Mesendoderm (in vitro differentiated cells): ENCODE measurements around the gene LRIG1.

Experiments
- DNase-seq: peaks from one replicate; pipeline ENCODE4 v3.0.0; 2013
- H2AK5ac ChIP-seq: 2 replicates; pipeline ENCODE4 v1.6.1; 2013; ENCODE audit warnings: low read length, inconsistent platforms
- H2BK120ac ChIP-seq: 2 replicates; pipeline ENCODE4 v1.6.1; 2013; ENCODE audit warnings: low read depth, mild to moderate bottlenecking, low read length, moderate library complexity, mixed read lengths
- H2BK15ac ChIP-seq: replicated peaks from 2 replicates; pipeline ENCODE4 v1.6.1; 2013; ENCODE audit warnings: low read depth, mild to moderate bottlenecking, moderate library complexity
- H2BK5ac ChIP-seq: 2 replicates; pipeline ENCODE4 v1.6.1; 2013; ENCODE audit warnings: low read length, inconsistent platforms
- H3K18ac ChIP-seq: 2 replicates; pipeline ENCODE4 v1.6.1; 2013; ENCODE audit warnings: mild to moderate bottlenecking, low read length, mixed read lengths
- H3K23ac ChIP-seq: one replicate; pipeline ENCODE4 v1.6.1; 2013; ENCODE audit warnings: low read length
- H3K27ac ChIP-seq: 2 replicates; pipeline ENCODE4 v1.5.1; 2013; ENCODE audit warnings: low read depth, mild to moderate bottlenecking, inconsistent platforms, low read length, moderate library complexity
- H3K27me3 ChIP-seq: 2 replicates; pipeline ENCODE4 v1.6.1; 2013; ENCODE audit warnings: low read length, control low read depth, mild to moderate bottlenecking, inconsistent platforms; ENCODE audit not compliant: insufficient read depth, poor library complexity
- H3K36me3 ChIP-seq: 2 replicates; pipeline ENCODE4 v1.6.1; 2013; ENCODE audit warnings: low read length, inconsistent platforms; ENCODE audit not compliant: control insufficient read depth, insufficient read depth
- H3K4ac ChIP-seq: one replicate; pipeline ENCODE4 v1.6.1; 2013; ENCODE audit warnings: low read depth, mild to moderate bottlenecking, low read length, moderate library complexity
- H3K4me1 ChIP-seq: 2 replicates; pipeline ENCODE4 v1.6.1; 2013; ENCODE audit warnings: low read depth, low read length, inconsistent platforms; ENCODE audit not compliant: control insufficient read depth
- H3K4me2 ChIP-seq: 2 replicates; pipeline ENCODE4 v1.6.1; 2013; ENCODE audit warnings: low read length
- H3K4me3 ChIP-seq: 2 replicates; pipeline ENCODE4 v1.5.1; 2013; ENCODE audit warnings: mild to moderate bottlenecking, low read length
- H3K56ac ChIP-seq: one replicate; pipeline ENCODE4 v1.6.1; 2013; ENCODE audit warnings: low read length
- H3K79me1 ChIP-seq: 2 replicates; pipeline ENCODE4 v1.6.1; 2013; ENCODE audit warnings: low read length, inconsistent platforms
- H3K79me2 ChIP-seq: 2 replicates; pipeline ENCODE4 v1.6.1; 2013; ENCODE audit warnings: mild to moderate bottlenecking, low read length; ENCODE audit not compliant: control insufficient read depth, insufficient read depth
- H3K9ac ChIP-seq: 2 replicates; pipeline ENCODE4 v1.6.1; 2013; ENCODE audit warnings: low read length, inconsistent platforms
- H4K5ac ChIP-seq: one replicate; pipeline ENCODE4 v1.6.1; 2013; ENCODE audit warnings: low read length
- H4K8ac ChIP-seq: one replicate; pipeline ENCODE4 v1.6.1; 2013; ENCODE audit warnings: low read depth, mild to moderate bottlenecking, control low read depth, low read length, moderate library complexity
- WGBS: extraction: QIAGEN DNeasy Blood & Tissue Kit; methylation state at CpG from one replicate; pipeline ENCODE4 v1.1.7; 2013; ENCODE audit warnings: low lambda C conversion rate, missing lambda C conversion rate; ENCODE audit not compliant: insufficient coverage; ENCODE audit errors: extremely low coverage; 5-methylcytosine and 5-hydroxymethylcytosine counted together

The LRIG1 gene

DNA sequence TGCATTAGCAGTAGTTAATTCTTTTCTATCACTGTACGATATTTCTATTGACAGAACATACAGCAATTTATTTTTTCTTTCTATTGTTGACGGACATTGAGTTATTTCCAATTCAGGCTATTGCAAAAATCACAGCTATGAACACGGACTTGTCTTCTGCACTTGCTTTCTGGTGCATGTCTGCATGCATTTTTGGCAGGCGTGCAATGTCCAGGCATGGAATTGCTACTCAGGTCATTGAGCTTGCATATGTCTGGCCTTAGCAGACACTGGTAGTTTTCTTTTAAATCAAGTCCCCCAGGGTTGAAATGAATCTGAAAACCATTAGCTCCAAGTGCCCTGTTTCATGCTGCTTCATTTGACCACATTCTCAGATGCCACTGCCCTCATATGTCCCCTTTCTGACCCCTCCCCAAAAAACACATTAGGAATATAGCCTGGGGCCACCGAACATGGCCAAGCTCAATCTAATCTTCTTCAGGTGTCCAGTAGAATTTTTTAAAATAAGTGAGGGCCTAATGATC lies 72.8 kb downstream of the LRIG1 start:
- H4K8ac ChIP-seq = no peak overlapping the region
- H3K4me1 ChIP-seq = peaks cover 5% of the 10 kb centered on the region
- no peak overlapping the region for H3K56ac ChIP-seq
- H2BK5ac ChIP-seq = no peak overlapping the region
- WGBS = no CpG with 5 or more reads among the region's 5 CpGs
- H3K27me3 ChIP-seq = no peaks in the 10 kb centered on the region
- H3K4ac ChIP-seq = no peak overlapping the region
- H3K9ac ChIP-seq = no peak overlapping the region
- no peak overlapping the region for H3K27ac ChIP-seq
- no peak overlapping the region for H3K4me2 ChIP-seq
- DNase-seq = no peak
- peaks cover 29% of the 10 kb centered on the region for H3K79me1 ChIP-seq
- H2BK15ac ChIP-seq = no peak overlapping the region
- H2AK5ac ChIP-seq = no peak overlapping the region
- H3K4me3 ChIP-seq = no peak overlapping the region
- H3K23ac ChIP-seq = no peak overlapping the region
- no peak overlapping the region for H2BK120ac ChIP-seq
- H3K79me2 ChIP-seq = peaks cover 27% of the 10 kb centered on the region
- H4K5ac ChIP-seq = no peak overlapping the region
- H3K36me3 ChIP-seq = no peaks in the 10 kb centered on the region
- H3K18ac ChIP-seq = no peak overlapping the region

DNA sequence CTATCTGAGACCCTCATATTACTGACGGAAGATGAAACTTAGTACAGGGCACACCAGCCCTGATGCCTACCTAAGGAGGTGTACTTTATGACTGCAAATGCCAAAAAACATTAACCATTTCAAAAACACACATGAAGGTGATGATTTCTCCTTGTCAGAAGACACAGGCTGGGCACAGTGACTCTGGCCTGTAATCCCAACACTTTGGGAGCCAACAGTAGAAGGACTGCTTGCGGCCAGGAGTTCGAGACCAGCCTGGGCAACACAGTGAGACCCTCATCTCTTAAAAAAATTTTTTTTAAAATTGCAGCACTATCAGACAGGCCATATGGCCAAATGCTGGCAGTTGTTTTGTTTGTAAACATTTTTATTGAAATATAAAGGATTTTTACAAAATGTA lies 73.5 kb downstream of the LRIG1 start:
- Histone ChIP-seq H2AK5ac (no peak overlapping the region), H3K56ac (no peak overlapping the region), H2BK5ac (no peak overlapping the region), H3K18ac (no peak overlapping the region), H3K4me1 (peaks cover 5% of the 10 kb centered on the region), H3K4ac (no peak overlapping the region), H3K4me3 (no peak overlapping the region), H4K8ac (no peak overlapping the region), H3K4me2 (no peak overlapping the region), H3K9ac (no peak overlapping the region), H3K27me3 (no peaks in the 10 kb centered on the region), H3K79me2 (peaks cover 26% of the 10 kb centered on the region), H3K36me3 (no peaks in the 10 kb centered on the region), H2BK15ac (no peak overlapping the region), H4K5ac (no peak overlapping the region), H3K27ac (no peak overlapping the region), H3K23ac (no peak overlapping the region), H2BK120ac (no peak overlapping the region), H3K79me1 (peaks cover 24% of the 10 kb centered on the region)
- DNase-seq = no peak
- WGBS = no CpG with 5 or more reads among the region's 3 CpGs

DNA sequence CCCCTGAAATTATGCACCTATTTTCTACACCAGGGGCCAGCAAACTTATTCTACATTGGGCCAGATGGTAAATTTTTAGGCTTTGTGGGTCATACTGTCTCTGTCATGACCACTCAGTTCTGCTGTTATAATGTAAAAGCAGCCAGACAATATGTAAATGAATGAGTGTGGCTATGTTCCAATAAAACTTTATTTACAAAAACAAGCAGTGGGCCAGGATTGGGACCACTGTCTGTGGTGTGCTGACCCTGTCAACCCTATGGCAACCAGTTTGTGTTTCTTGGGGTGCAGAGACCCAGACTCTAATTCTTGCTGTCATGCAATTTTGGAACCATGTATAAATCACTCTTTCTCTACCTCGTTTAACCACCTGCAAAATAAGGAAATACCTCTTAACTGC lies 74.7 kb downstream of the LRIG1 start:
- H3K4ac ChIP-seq = no peak overlapping the region
- H3K4me2 ChIP-seq = no peak overlapping the region
- no peak overlapping the region for H4K5ac ChIP-seq
- H2BK5ac ChIP-seq = no peak overlapping the region
- H3K79me1 ChIP-seq = peaks cover 16% of the 10 kb centered on the region
- DNase-seq = no peak
- peaks cover 5% of the 10 kb centered on the region for H3K4me1 ChIP-seq
- H3K27me3 ChIP-seq = no peaks in the 10 kb centered on the region
- H3K36me3 ChIP-seq = no peaks in the 10 kb centered on the region
- peak overlapping the region; percentile 20 for H3K18ac ChIP-seq
- no peak overlapping the region for H2AK5ac ChIP-seq
- H2BK120ac ChIP-seq = no peak overlapping the region
- no peak overlapping the region for H2BK15ac ChIP-seq
- no peak overlapping the region for H4K8ac ChIP-seq
- no peak overlapping the region for H3K4me3 ChIP-seq
- H3K9ac ChIP-seq = no peak overlapping the region
- H3K23ac ChIP-seq = no peak overlapping the region
- H3K79me2 ChIP-seq = peaks cover 22% of the 10 kb centered on the region
- no peak overlapping the region for H3K27ac ChIP-seq
- WGBS = no CpG with 5 or more reads among the region's 1 CpG
- no peak overlapping the region for H3K56ac ChIP-seq

DNA sequence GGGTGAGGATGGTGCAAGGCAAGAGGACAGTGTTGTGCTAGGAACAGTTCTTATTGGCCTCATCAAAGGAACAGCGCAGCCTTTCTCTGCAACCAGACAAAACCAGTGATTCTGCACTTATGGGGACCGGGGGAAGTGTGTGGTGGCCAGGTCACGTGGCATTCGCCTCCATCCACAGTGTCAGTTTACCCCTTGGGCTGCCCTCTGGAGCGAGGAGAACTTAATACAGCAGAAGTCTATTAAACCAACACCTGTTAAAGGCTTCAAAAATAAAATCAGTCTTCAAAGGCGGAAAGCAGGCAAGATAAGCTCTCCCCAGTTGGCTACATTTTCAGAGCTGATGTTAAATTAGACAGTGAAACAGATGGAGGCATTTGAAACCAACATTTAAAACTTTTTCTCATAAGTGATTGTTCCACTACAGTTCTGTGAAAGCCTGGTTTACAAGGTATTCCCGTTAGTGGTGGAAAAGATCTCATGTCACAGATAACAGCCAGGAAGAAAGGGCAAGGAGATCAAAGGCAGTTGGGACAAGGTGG lies 75.2 kb downstream of the LRIG1 start:
- Histone ChIP-seq H2BK120ac (no peak overlapping the region), H2AK5ac (no peak overlapping the region), H3K23ac (no peak overlapping the region), H3K79me2 (peaks cover 22% of the 10 kb centered on the region), H3K9ac (no peak overlapping the region), H3K36me3 (no peaks in the 10 kb centered on the region), H3K4me2 (no peak overlapping the region), H3K79me1 (peaks cover 16% of the 10 kb centered on the region), H3K18ac (peak overlapping the region; percentile 20), H3K4me3 (no peak overlapping the region), H4K5ac (no peak overlapping the region), H3K56ac (no peak overlapping the region), H3K27me3 (no peaks in the 10 kb centered on the region), H4K8ac (no peak overlapping the region), H3K27ac (no peak overlapping the region), H2BK5ac (no peak overlapping the region), H3K4ac (no peak overlapping the region), H3K4me1 (peaks cover 5% of the 10 kb centered on the region), H2BK15ac (no peak overlapping the region)
- DNase-seq = no peak
- no CpG with 5 or more reads among the region's 7 CpGs for WGBS

DNA sequence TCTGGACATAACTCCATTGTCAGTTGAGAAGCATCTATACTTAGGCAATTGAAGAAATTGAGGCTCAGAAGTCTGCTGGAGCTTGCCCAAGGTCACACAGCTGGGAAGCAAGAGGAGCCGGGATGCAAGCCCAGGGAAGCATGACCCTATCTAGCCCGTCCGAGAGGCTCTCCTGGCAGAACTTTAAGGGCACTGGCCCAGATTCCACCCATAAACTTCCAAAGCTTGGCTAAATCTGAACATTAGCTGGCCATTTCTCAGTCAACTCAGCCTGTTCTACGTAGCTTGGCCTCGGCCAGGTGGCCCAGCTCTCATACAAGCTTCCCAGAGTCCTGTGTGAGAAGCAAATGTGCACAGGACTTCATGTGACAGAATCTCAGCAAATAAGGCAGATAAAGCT lies 75.8 kb downstream of the LRIG1 start:
- Histone ChIP-seq H3K79me1 (peaks cover 16% of the 10 kb centered on the region), H3K4ac (no peak overlapping the region), H3K4me2 (no peak overlapping the region), H2BK15ac (no peak overlapping the region), H3K4me3 (no peak overlapping the region), H3K23ac (no peak overlapping the region), H3K36me3 (no peaks in the 10 kb centered on the region), H3K9ac (no peak overlapping the region), H4K8ac (no peak overlapping the region), H3K27me3 (no peaks in the 10 kb centered on the region), H3K56ac (no peak overlapping the region), H3K4me1 (peaks cover 5% of the 10 kb centered on the region), H4K5ac (no peak overlapping the region), H3K27ac (no peak overlapping the region), H3K79me2 (peaks cover 19% of the 10 kb centered on the region), H2AK5ac (no peak overlapping the region), H2BK120ac (no peak overlapping the region), H3K18ac (no peak overlapping the region), H2BK5ac (no peak overlapping the region)
- no peak for DNase-seq
- no CpG with 5 or more reads among the region's 5 CpGs for WGBS

DNA sequence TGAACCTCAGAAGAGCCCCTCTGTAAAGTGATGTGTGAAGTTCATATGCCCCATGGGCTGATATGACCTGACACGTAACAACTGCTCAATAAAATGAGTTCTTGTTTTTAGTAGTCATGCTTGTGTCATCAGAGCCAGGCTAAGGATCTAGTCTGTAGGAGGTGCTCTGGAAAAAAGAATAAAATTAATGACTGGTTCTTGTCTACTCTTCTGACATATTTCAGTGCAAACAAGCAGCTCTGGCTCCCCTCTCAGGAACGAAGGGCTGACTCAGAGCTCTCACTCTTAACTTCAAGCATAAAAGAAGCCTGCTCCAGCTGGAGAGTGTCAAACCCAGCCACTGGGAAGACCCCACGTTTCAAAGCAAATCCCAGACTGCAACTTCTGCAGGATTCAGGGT lies 77.0 kb downstream of the LRIG1 start:
- Histone ChIP-seq H2BK5ac (no peak overlapping the region), H3K4me2 (no peak overlapping the region), H3K9ac (no peak overlapping the region), H2BK120ac (no peak overlapping the region), H3K23ac (no peak overlapping the region), H3K4me1 (peaks cover 1% of the 10 kb centered on the region), H3K56ac (no peak overlapping the region), H2BK15ac (no peak overlapping the region), H3K18ac (no peak overlapping the region), H3K4me3 (no peak overlapping the region), H3K79me2 (peaks cover 19% of the 10 kb centered on the region), H4K8ac (no peak overlapping the region), H3K36me3 (no peaks in the 10 kb centered on the region), H3K27ac (no peak overlapping the region), H3K4ac (no peak overlapping the region), H3K27me3 (no peaks in the 10 kb centered on the region), H3K79me1 (peaks cover 19% of the 10 kb centered on the region), H4K5ac (no peak overlapping the region), H2AK5ac (no peak overlapping the region)
- DNase-seq = no peak
- WGBS = no CpG with 5 or more reads among the region's 3 CpGs
